GM12878 (cell line): ENCODE measurements around the gene ARPP21. TPM values are rescaled to one million over a fixed set of nuclear protein-coding genes. Genes with fewer than 3 reads are reported as not detected.

Experiments used
- ATAC-seq: fragments of 200-7000 bp; cut with Tn5 transposase; 3 replicates; pipeline ENCODE4 v1.9.1; 2020; ENCODE audit warnings: mild to moderate bottlenecking, moderate library complexity
- BruUV-seq: library from RNA; stranded (reverse); fragments of 400-500 nt; replicated peaks from 2 replicates; lab custom pipeline; 2021; lab: Mats Ljungman, UMichigan
- CTCF ChIA-PET: fragments of 300-600 bp; sonication (Branson Sonifier 250); formaldehyde crosslinking; extraction: SDS; loops from one replicate; lab custom pipeline; 2021; ENCODE audit warnings: inconsistent platforms; lab: Yijun Ruan, JAX
- POLR2A ChIA-PET: fragments of 350-600 bp; formaldehyde crosslinking; extraction: SDS; loops from one replicate; lab custom pipeline; 2021; ENCODE audit warnings: inconsistent platforms; lab: Charles Lee
- RAD21 ChIA-PET: fragments of 300-600 bp; sonication (Branson Sonifier 250); formaldehyde crosslinking; loops from one replicate; lab custom pipeline; 2023; ENCODE audit warnings: antibody characterized with exemption; ENCODE audit not compliant: unreplicated experiment; lab: Charles Lee
- SMC1A ChIA-PET: fragments of 300-600 bp; sonication (Branson Sonifier 250); formaldehyde crosslinking; loops from one replicate; lab custom pipeline; 2023; ENCODE audit not compliant: unreplicated experiment, uncharacterized antibody; lab: Charles Lee
- DNase-seq: peaks from one replicate; pipeline ENCODE4 v3.0.0-alpha.2; 2011; ENCODE audit warnings: low read depth, low spot score
- FAIRE-seq: peaks from 3 replicates; lab custom pipeline; 2011; peaks lifted over from hg19 to GRCh38; lab: Jason Lieb, UNC
- H2AFZ ChIP-seq: 2 replicates; pipeline ENCODE4 v1.6.0; 2011; ENCODE audit warnings: low read depth, low read length, control low read depth; ENCODE audit not compliant: control insufficient read depth
- H3K27ac ChIP-seq: 2 replicates; pipeline ENCODE4 v1.5.1; 2011; ENCODE audit warnings: control low read depth; ENCODE audit not compliant: control insufficient read depth, insufficient read depth
- H3K27me3 ChIP-seq, 2 experiments: replicated peaks in 1 of 2; 2 replicates each; pipeline versions ENCODE4 v1.6.0 to v1.6.1; 2011; ENCODE audit warnings: low read length in 1 of 2; ENCODE audit not compliant: control insufficient read depth in 2 of 2, insufficient read depth in 2 of 2
- H3K36me3 ChIP-seq, 2 experiments: 2 replicates each; pipeline ENCODE4 v1.5.1; 2011; ENCODE audit warnings: low read length in 1 of 2; ENCODE audit not compliant: control insufficient read depth in 2 of 2, insufficient read depth in 2 of 2
- H3K4me1 ChIP-seq: 2 replicates; pipeline ENCODE4 v1.6.1; 2011; ENCODE audit warnings: mild to moderate bottlenecking, low read length, moderate library complexity, mixed read lengths; ENCODE audit not compliant: control insufficient read depth, insufficient read depth
- H3K4me2 ChIP-seq: 2 replicates; pipeline ENCODE4 v1.6.0; 2011; ENCODE audit warnings: control low read depth; ENCODE audit not compliant: control insufficient read depth, insufficient read depth
- H3K4me3 ChIP-seq: fragments of 200-600 bp; sonication (generic); 2 replicates; pipeline ENCODE4 v1.5.1; 2016
- H3K79me2 ChIP-seq: 2 replicates; pipeline ENCODE4 v1.6.0; 2011; ENCODE audit warnings: low read length; ENCODE audit not compliant: control insufficient read depth, insufficient read depth
- H3K9ac ChIP-seq: 2 replicates; pipeline ENCODE4 v1.8.0; 2011; ENCODE audit warnings: low read length, control low read depth, mixed read lengths; ENCODE audit not compliant: control insufficient read depth, insufficient read depth
- H3K9me3 ChIP-seq: replicated peaks from 3 replicates; pipeline ENCODE4 v1.5.1; 2011; ENCODE audit warnings: mild to moderate bottlenecking, low read length; ENCODE audit not compliant: control insufficient read depth, insufficient read depth
- H4K20me1 ChIP-seq: 2 replicates; pipeline ENCODE4 v1.6.0; 2011; ENCODE audit not compliant: control insufficient read depth, insufficient read depth
- BACH1 ChIP-seq: fragments of 450-650 bp; IDR thresholded peaks from 2 replicates; pipeline ENCODE4 v1.6.1; 2017; ENCODE audit warnings: mild to moderate bottlenecking, borderline replicate concordance
- BCL3 ChIP-seq: IDR thresholded peaks from 2 replicates; pipeline ENCODE4 v1.6.1; 2011; ENCODE audit warnings: borderline replicate concordance, low read depth, mild to moderate bottlenecking, moderate library complexity, low read length; ENCODE audit not compliant: insufficient read depth, poor library complexity, severe bottlenecking
- CBX5 ChIP-seq: sonication (generic); IDR thresholded peaks from 2 replicates; pipeline ENCODE4 v1.6.1; 2016; ENCODE audit warnings: low read depth, moderate library complexity, mild to moderate bottlenecking, inconsistent platforms
- CHD4 ChIP-seq: fragments of 200-600 bp; sonication (generic); IDR thresholded peaks from 2 replicates; pipeline ENCODE4 v1.6.1; 2016; ENCODE audit warnings: mild to moderate bottlenecking
- EP300 ChIP-seq, 2 experiments: fragments of 150-350 bp in 1 of 2; IDR thresholded peaks; 2 replicates each; pipeline ENCODE4 v1.6.1; 2011 to 2012; ENCODE audit warnings: low read depth in 2 of 2, low read length in 2 of 2, borderline replicate concordance in 1 of 2, improper control_type of control experiment in 1 of 2, inconsistent platforms in 1 of 2; ENCODE audit not compliant: control insufficient read depth in 1 of 2
- ESRRA ChIP-seq: IDR thresholded peaks from 2 replicates; pipeline ENCODE4 v1.6.1; 2012; ENCODE audit warnings: mild to moderate bottlenecking, low read length, improper control_type of control experiment
- NBN ChIP-seq: fragments of 450-650 bp; IDR thresholded peaks from 2 replicates; pipeline ENCODE4 v1.6.1; 2016
- SMC3 ChIP-seq: IDR thresholded peaks from 2 replicates; pipeline ENCODE4 v1.6.1; 2011; ENCODE audit warnings: low read length, improper control_type of control experiment, borderline replicate concordance
- SPI1 ChIP-seq: IDR thresholded peaks from 2 replicates; pipeline ENCODE4 v1.6.1; 2011; ENCODE audit warnings: low read depth, mild to moderate bottlenecking, low read length, moderate library complexity, borderline replicate concordance; ENCODE audit not compliant: insufficient read depth
- STAT3 ChIP-seq: IDR thresholded peaks from 2 replicates; pipeline ENCODE4 v1.6.1; 2011; ENCODE audit warnings: low read depth, low read length, improper control_type of control experiment
- WGBS: methylation state at CpG from one replicate; pipeline ENCODE4 v1.1.6; 2016; ENCODE audit warnings: low lambda C conversion rate; ENCODE audit not compliant: insufficient replicate concordance, insufficient coverage; ENCODE audit errors: missing lambda C conversion rate; 5-methylcytosine and 5-hydroxymethylcytosine counted together
- in situ Hi-C: fragments of 300-500 bp; cut with MboI; formaldehyde crosslinking; loops from 9 replicates; pipeline ENCODE4 v1.14.3; 2018; ENCODE audit warnings: mixed read lengths
- intact Hi-C: fragments of 100-400 bp; cut with micrococcal nuclease; formaldehyde crosslinking; loops from one replicate; pipeline ENCODE4 v1.14.2; 2022; ENCODE audit not compliant: unreplicated experiment
- polyA plus RNA-seq, 11 experiments: library from polyadenylated mRNA; depleted of rRNA in 4 of 11; unstranded in 6 of 11; stranded (reverse) in 5 of 11; fragments of >200 nt; fragmentation: Nextera tagmentation in 4 of 11; fragmentation: Illumina TruSeq in 1 of 11; extraction: Ambion mirVana in 4 of 11; extraction: Trizol in 1 of 11; gene quantifications; 1 replicate in 1 of 11; 2 replicates in 10 of 11; pipeline versions ENCODE4 v1.2.1 to v1.2.3, GENCODE V29; 2011 to 2016; ENCODE audit warnings: inconsistent platforms in 2 of 11, missing spikeins in 2 of 11, low read depth in 1 of 11
- total RNA-seq, 4 experiments: library from RNA; depleted of rRNA in 3 of 4; stranded (reverse); fragments of >200 nt in 3 of 4; fragmentation: Illumina TruSeq in 1 of 4; extraction: Trizol in 1 of 4; gene quantifications; 2 replicates each; pipeline versions ENCODE4 v1.2.1 to v1.2.3, GENCODE V29; 2013 to 2021

Gene ARPP21
- total and polyA plus RNA-seq, 10 of the 15 experiments (the other 5 are each of a cell fraction or from before 2014, with no cell fraction given): not detected

GRCh38 chr3:35785234-35785888 is 146.0 kb downstream of the ARPP21 start:
- in situ Hi-C loops: no loop called here
- FAIRE-seq: no peak
- Histone ChIP-seq H4K20me1 (no peaks in the 10 kb centered on the region), H3K4me2 (no peak overlapping the region), H3K36me3 (no peaks in the 10 kb centered on the region), H3K9me3 (no peaks in the 10 kb centered on the region), H3K9ac (no peak overlapping the region), H2AFZ (no peak overlapping the region), H3K4me1 (no peaks in the 10 kb centered on the region), H3K27ac (no peak overlapping the region), H3K4me3 (no peak overlapping the region), H3K27me3 (no peaks in the 10 kb centered on the region), H3K79me2 (no peaks in the 10 kb centered on the region)
- WGBS: 45% methylated on average over 4 of the region's 4 CpGs
- ChIA-PET CTCF (no interaction called here), POLR2A (no interaction called here), RAD21 (no interaction called here), SMC1A (interaction anchor here (0.6 to 1.2 kb wide), 3 partner anchors 10 to 220 kb away, joined by 3 to 4 read pairs (median 3); no protein-coding TSS in a partner anchor)
- peak; percentile 15; the same call in 1 of the 2 replicates for TF ChIP-seq SPI1
- TF ChIP-seq NBN: no peak
- intact Hi-C loops: no loop called here
- ATAC-seq: peak; percentile 58
- BruUV-seq: no TSS peak
- no peak for DNase-seq

GRCh38 chr3:35787936-35788335 is 148.6 kb downstream of the ARPP21 start:
- DNase-seq: no peak
- Histone ChIP-seq H4K20me1 (no peaks in the 10 kb centered on the region), H2AFZ (no peak overlapping the region), H3K4me3 (no peak overlapping the region), H3K27ac (no peak overlapping the region), H3K36me3 (no peaks in the 10 kb centered on the region), H3K4me2 (no peak overlapping the region)
- intact Hi-C loops: no loop called here
- ATAC-seq: no peak
- ChIA-PET CTCF (no interaction called here), SMC1A (interaction anchor here (1.1 kb wide), 1 partner anchor 11 kb away, joined by 4 read pairs; no protein-coding TSS in a partner anchor), POLR2A (interaction anchor here (0.6 kb wide), 1 partner anchor 39 kb away, joined by 6 read pairs; no protein-coding TSS in a partner anchor)
- BruUV-seq: no TSS peak
- WGBS: 0% methylated on average over 1 of the region's 1 CpG
- TF ChIP-seq ESRRA: no peak
- no peak for TF ChIP-seq EP300 (IDR thresholded peaks at IDR 0.05; ENCODE audit: borderline replicate concordance in 1 of 2, control insufficient read depth in 1 of 2, low read depth in 2 of 2, low read length in 2 of 2)
- TF ChIP-seq STAT3: no peak
- no peak for TF ChIP-seq BACH1
- TF ChIP-seq SMC3: no peak
- TF ChIP-seq CBX5: no peak
- no peak for TF ChIP-seq BCL3
- no peak for TF ChIP-seq CHD4
- TF ChIP-seq, all 136 proteins: peak for 0
- Histone ChIP-seq H3K27me3 (no peaks in the 10 kb centered on the region), H3K9ac (no peak overlapping the region), H3K9me3 (no peaks in the 10 kb centered on the region), H3K79me2 (no peaks in the 10 kb centered on the region), H3K4me1 (no peaks in the 10 kb centered on the region)
- FAIRE-seq: no peak
- RAD21 ChIA-PET: no interaction called here
- in situ Hi-C loops: no loop called here
